ENCODE results near the gene NECAB2.
"Not testable (repeated sequence)": the region's sequence is repeated elsewhere in the genome, so short reads cannot be mapped to it uniquely, and the experiment has no call there.

Gene NECAB2

GRCh38 chr16:83936581-83937165 lies 31.4 kb upstream of the NECAB2 start:
- no peak for DNase-seq

GRCh38 chr16:83937267-83937666 lies 30.8 kb upstream of the NECAB2 start:
- no peak for DNase-seq

- no peak for DNase-seq
Measured at GRCh38 chr16:83937922-83938885, 29.8 kb upstream of the NECAB2 start.

- no peak for DNase-seq
Measured at GRCh38 chr16:83939266-83939855, 28.7 kb upstream of the NECAB2 start.

GRCh38 chr16:83940119-83940518 lies 27.9 kb upstream of the NECAB2 start:
- no peak for DNase-seq

- no peak for DNase-seq
Measured at GRCh38 chr16:83940630-83941378, 27.2 kb upstream of the NECAB2 start.

GRCh38 chr16:83941546-83941945 lies 26.5 kb upstream of the NECAB2 start:
- DNase-seq: not testable (repeated sequence)

- DNase-seq: no peak
Measured at GRCh38 chr16:83942074-83942473, 26.0 kb upstream of the NECAB2 start.

- no peak for DNase-seq
Measured at GRCh38 chr16:83942815-83943515, 25.1 kb upstream of the NECAB2 start.

GRCh38 chr16:83943516-83944050 lies 24.5 kb upstream of the NECAB2 start:
- DNase-seq: no peak

- DNase-seq: no peak
Measured at GRCh38 chr16:83945587-83945986, 22.5 kb upstream of the NECAB2 start.

GRCh38 chr16:83946154-83946780 lies 21.8 kb upstream of the NECAB2 start:
- no peak for DNase-seq

GRCh38 chr16:83946781-83947566 lies 21.1 kb upstream of the NECAB2 start:
- DNase-seq: no peak

- DNase-seq: no peak
Measured at GRCh38 chr16:83947642-83948234, 20.3 kb upstream of the NECAB2 start.

- DNase-seq: no peak
Measured at GRCh38 chr16:83948914-83949723, 18.9 kb upstream of the NECAB2 start.

GRCh38 chr16:83949724-83950001 lies 18.4 kb upstream of the NECAB2 start:
- DNase-seq: no peak

- DNase-seq: not testable (repeated sequence)
Measured at GRCh38 chr16:83950862-83951399, 17.1 kb upstream of the NECAB2 start.

GRCh38 chr16:83951544-83951943 lies 16.5 kb upstream of the NECAB2 start:
- DNase-seq: no peak

GRCh38 chr16:83952587-83952939 lies 15.5 kb upstream of the NECAB2 start:
- DNase-seq: no peak

All from NK-92 treated with Interleukin-12 subunit alpha and Interleukin-12 subunit beta, amount 100 ng/mL, for 24 hours (cell line).